IMR-90 (cell line): ENCODE measurements around the gene KRTAP13-3. TPM values are rescaled to one million over a fixed set of nuclear protein-coding genes. Genes with fewer than 3 reads are reported as not detected.

Experiments
- ATAC-seq: fragments of 200-7000 bp; cut with Tn5 transposase; 2 replicates; pipeline ENCODE4 v1.9.1; 2020; ENCODE audit warnings: low read depth, mild to moderate bottlenecking, moderate library complexity
- BruUV-seq: library from RNA; stranded (reverse); fragments of 400-500 nt; replicated peaks from 2 replicates; lab custom pipeline; 2021; lab: Mats Ljungman, UMichigan
- CTCF ChIA-PET: fragments of 300-600 bp; formaldehyde crosslinking; extraction: SDS; loops from one replicate; lab custom pipeline; 2021; ENCODE audit warnings: antibody characterized with exemption; lab: Yijun Ruan, JAX
- POLR2A ChIA-PET: fragments of 300-600 bp; sonication (Branson Sonifier 250); formaldehyde crosslinking; loops from one replicate; lab custom pipeline; 2022; ENCODE audit warnings: antibody characterized with exemption; ENCODE audit not compliant: unreplicated experiment; lab: Charles Lee
- DNase-seq: peaks from one replicate; pipeline ENCODE4 v3.0.0; 2013
- H2AFZ ChIP-seq: replicated peaks from 2 replicates; pipeline ENCODE3; 2013; ENCODE audit warnings: low read length, mild to moderate bottlenecking; ENCODE audit not compliant: poor library complexity
- H2AK5ac ChIP-seq: 2 replicates; pipeline ENCODE4 v1.6.1; 2013; ENCODE audit warnings: low read depth, low read length, inconsistent platforms
- H2AK9ac ChIP-seq: replicated peaks from 2 replicates; pipeline ENCODE3; 2013; ENCODE audit warnings: mild to moderate bottlenecking, low read depth, low read length, moderate library complexity; ENCODE audit not compliant: poor library complexity
- H2BK120ac ChIP-seq: 2 replicates; pipeline ENCODE4 v1.6.1; 2013; ENCODE audit warnings: low read depth, low read length, inconsistent platforms
- H2BK15ac ChIP-seq: 3 replicates; pipeline ENCODE4 v1.6.1; 2013; ENCODE audit warnings: low read depth, low read length, inconsistent platforms
- H2BK20ac ChIP-seq: 2 replicates; pipeline ENCODE4 v1.6.1; 2013; ENCODE audit warnings: low read depth, mild to moderate bottlenecking, inconsistent platforms, low read length, moderate library complexity
- H2BK5ac ChIP-seq: 2 replicates; pipeline ENCODE4 v1.6.1; 2013; ENCODE audit warnings: mild to moderate bottlenecking, low read depth, low read length, inconsistent platforms; ENCODE audit not compliant: poor library complexity, severe bottlenecking
- H3K14ac ChIP-seq: replicated peaks from 2 replicates; pipeline ENCODE4 v1.6.1; 2013; ENCODE audit warnings: low read depth, low read length, inconsistent platforms
- H3K18ac ChIP-seq: 2 replicates; pipeline ENCODE4 v1.6.1; 2013; ENCODE audit warnings: low read depth, low read length, control low read depth
- H3K23ac ChIP-seq: 2 replicates; pipeline ENCODE4 v1.6.1; 2013; ENCODE audit warnings: low read depth, low read length, inconsistent platforms
- H3K27ac ChIP-seq: 2 replicates; pipeline ENCODE4 v1.5.1; 2013; ENCODE audit warnings: mild to moderate bottlenecking, control low read depth, low read length; ENCODE audit not compliant: insufficient read depth
- H3K27me3 ChIP-seq: 2 replicates; pipeline ENCODE4 v1.6.1; 2013; ENCODE audit warnings: low read length; ENCODE audit not compliant: control insufficient read depth, insufficient read depth
- H3K36me3 ChIP-seq: 2 replicates; pipeline ENCODE4 v1.6.1; 2013; ENCODE audit warnings: low read length, mixed read lengths; ENCODE audit not compliant: control insufficient read depth, insufficient read depth
- H3K4ac ChIP-seq: 2 replicates; pipeline ENCODE4 v1.6.1; 2013; ENCODE audit warnings: low read depth, low read length, inconsistent platforms
- H3K4me1 ChIP-seq: 2 replicates; pipeline ENCODE4 v1.6.1; 2013; ENCODE audit warnings: low read length, mixed read lengths; ENCODE audit not compliant: control insufficient read depth, insufficient read depth
- H3K4me2 ChIP-seq: 2 replicates; pipeline ENCODE4 v1.6.1; 2013; ENCODE audit warnings: low read depth, mild to moderate bottlenecking, control low read depth, low read length, moderate library complexity
- H3K4me3 ChIP-seq: 2 replicates; pipeline ENCODE4 v1.5.1; 2013; ENCODE audit warnings: low read depth, mild to moderate bottlenecking, control low read depth, low read length, moderate library complexity; ENCODE audit not compliant: insufficient read depth
- H3K56ac ChIP-seq: 2 replicates; pipeline ENCODE4 v1.6.1; 2013; ENCODE audit warnings: low read length, inconsistent platforms; ENCODE audit not compliant: insufficient read depth; ENCODE audit errors: extremely low read depth
- H3K79me1 ChIP-seq, 2 experiments: 2 replicates each; pipeline ENCODE4 v1.6.1; 2013; ENCODE audit warnings: low read length in 2 of 2, inconsistent platforms in 1 of 2, low read depth in 1 of 2
- H3K9ac ChIP-seq: 2 replicates; pipeline ENCODE4 v1.6.1; 2013; ENCODE audit warnings: low read depth, low read length, control low read depth
- H3K9me1 ChIP-seq: 2 replicates; pipeline ENCODE4 v1.6.1; 2013; ENCODE audit warnings: low read length, inconsistent platforms; ENCODE audit not compliant: insufficient read depth
- H3K9me3 ChIP-seq: 2 replicates; pipeline ENCODE4 v1.6.1; 2013; ENCODE audit warnings: low read length; ENCODE audit not compliant: control insufficient read depth, insufficient read depth
- H4K20me1 ChIP-seq: 2 replicates; pipeline ENCODE4 v1.6.1; 2013; ENCODE audit warnings: low read length, inconsistent platforms; ENCODE audit not compliant: insufficient read depth
- H4K5ac ChIP-seq: 2 replicates; pipeline ENCODE4 v1.6.1; 2013; ENCODE audit warnings: mild to moderate bottlenecking, low read depth, low read length, control low read depth
- H4K8ac ChIP-seq, 2 experiments: 2 replicates each; pipeline ENCODE4 v1.6.1; 2013; ENCODE audit warnings: low read depth in 2 of 2, low read length in 2 of 2, control low read depth in 1 of 2, inconsistent platforms in 1 of 2
- H4K91ac ChIP-seq: 2 replicates; pipeline ENCODE4 v1.6.1; 2013; ENCODE audit warnings: low read depth, low read length, inconsistent platforms; ENCODE audit not compliant: insufficient read depth
- BHLHE40 ChIP-seq: fragments of 150-350 bp; IDR thresholded peaks from 2 replicates; pipeline ENCODE4 v1.6.1; 2016; ENCODE audit warnings: mild to moderate bottlenecking, low read depth, low read length
- CEBPB ChIP-seq: IDR thresholded peaks from 2 replicates; pipeline ENCODE4 v1.6.1; 2012; ENCODE audit warnings: low read depth, low read length, improper control_type of control experiment
- CHD1 ChIP-seq: IDR thresholded peaks from 2 replicates; pipeline ENCODE4 v1.6.1; 2012; ENCODE audit warnings: low read depth, low read length, improper control_type of control experiment
- ELK1 ChIP-seq: fragments of 150-350 bp; IDR thresholded peaks from 2 replicates; pipeline ENCODE4 v1.6.1; 2016; ENCODE audit warnings: low read depth, mild to moderate bottlenecking, low read length, moderate library complexity, borderline replicate concordance
- FOS ChIP-seq: fragments of 150-350 bp; IDR thresholded peaks from 2 replicates; pipeline ENCODE4 v1.6.1; 2016; ENCODE audit warnings: low read depth, low read length
- MAZ ChIP-seq: IDR thresholded peaks from 2 replicates; pipeline ENCODE4 v1.6.1; 2012; ENCODE audit warnings: low read depth, mild to moderate bottlenecking, low read length, improper control_type of control experiment, moderate library complexity, borderline replicate concordance
- MXI1 ChIP-seq: IDR thresholded peaks from 2 replicates; pipeline ENCODE4 v1.6.1; 2012; ENCODE audit warnings: low read depth, mild to moderate bottlenecking, low read length, moderate library complexity, borderline replicate concordance
- NFE2L2 ChIP-seq: fragments of 150-350 bp; IDR thresholded peaks from 2 replicates; pipeline ENCODE4 v1.6.1; 2016; ENCODE audit warnings: low read depth, mild to moderate bottlenecking, low read length
- POLR2A ChIP-seq: IDR thresholded peaks from 2 replicates; pipeline ENCODE4 v1.6.1; 2012; ENCODE audit warnings: mild to moderate bottlenecking, low read depth, low read length
- RAD21 ChIP-seq: IDR thresholded peaks from 2 replicates; pipeline ENCODE4 v1.6.1; 2012; ENCODE audit warnings: low read length, improper control_type of control experiment
- RFX5 ChIP-seq: IDR thresholded peaks from 2 replicates; pipeline ENCODE4 v1.8.0; 2012; ENCODE audit warnings: low read depth, mild to moderate bottlenecking, low read length, moderate library complexity
- SMC3 ChIP-seq: fragments of 150-350 bp; IDR thresholded peaks from 2 replicates; pipeline ENCODE4 v1.6.1; 2016; ENCODE audit warnings: low read depth, mild to moderate bottlenecking, antibody characterized with exemption, low read length, moderate library complexity
- USF2 ChIP-seq: fragments of 150-350 bp; IDR thresholded peaks from 2 replicates; pipeline ENCODE4 v1.6.1; 2017; ENCODE audit warnings: mild to moderate bottlenecking, antibody characterized with exemption, low read length, low read depth
- WGBS, 2 experiments: methylation state at CpG; one replicate each; pipeline versions ENCODE4 v1.1.5 to v1.1.7; 2013; ENCODE audit warnings: missing lambda C conversion rate in 2 of 2; ENCODE audit not compliant: insufficient read length in 1 of 2; ENCODE audit errors: extremely low coverage in 2 of 2; 5-methylcytosine and 5-hydroxymethylcytosine counted together
- dilution Hi-C: fragments of 300-500 bp; cut with HindIII; formaldehyde crosslinking; loops from one replicate; pipeline ENCODE4 v1.14.3; 2018; ENCODE audit warnings: low sequenced_read_pairs; ENCODE audit not compliant: unreplicated experiment
- in situ Hi-C: fragments of 300-500 bp; cut with MboI; formaldehyde crosslinking; loops from 3 replicates; pipeline ENCODE4 v1.14.3; 2019; ENCODE audit warnings: low sequenced_read_pairs, inconsistent platforms, mixed read lengths
- intact Hi-C: fragments of 100-400 bp; cut with micrococcal nuclease; formaldehyde crosslinking; loops from 2 replicates; pipeline ENCODE4 v1.10.0; 2022
- polyA plus RNA-seq, 3 experiments: library from polyadenylated mRNA; depleted of rRNA; stranded (reverse); fragments of >200 nt; gene quantifications; 2 replicates each; pipeline ENCODE4 v1.2.3, GENCODE V29; 2012; ENCODE audit warnings: low replicate concordance in 1 of 3
- total RNA-seq: library from RNA; depleted of rRNA; stranded (reverse); fragments of >200 nt; gene quantifications from 2 replicates; pipeline ENCODE4 v1.2.3, GENCODE V29; 2012
- TF ChIP-seq, protein P1 (sequence below): conservative IDR thresholded peaks from 2 replicates; pipeline ENCODE4 v1.5.1; 2012; ENCODE audit warnings: mild to moderate bottlenecking, low read depth, low read length, improper control_type of control experiment

Gene KRTAP13-3
- total and polyA plus RNA-seq, 2 of the 4 experiments (the other 2 are of a cell fraction) = not detected

DNA sequence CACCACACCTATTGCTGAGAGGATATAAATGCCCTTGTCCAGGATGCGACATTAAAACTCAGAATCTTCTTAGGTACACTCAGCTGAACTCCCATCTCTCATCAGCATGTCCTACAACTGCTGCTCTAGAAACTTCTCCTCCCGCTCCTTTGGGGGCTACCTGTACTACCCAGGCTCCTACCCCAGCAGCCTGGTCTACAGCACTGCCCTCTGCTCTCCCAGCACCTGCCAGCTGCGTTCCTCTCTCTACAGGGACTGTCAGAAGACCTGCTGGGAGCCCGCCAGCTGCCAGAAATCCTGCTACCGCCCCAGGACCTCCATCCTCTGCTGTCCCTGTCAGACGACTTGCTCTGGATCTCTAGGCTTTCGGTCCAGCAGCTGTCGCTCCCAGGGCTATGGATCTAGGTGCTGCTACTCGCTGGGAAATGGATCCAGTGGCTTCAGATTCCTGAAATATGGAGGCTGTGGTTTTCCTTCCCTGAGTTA is 4.5 kb upstream of the KRTAP13-3 start, which contains the start of gene KRTAP13-4:
Gene KRTAP13-4, plus strand, starts transcription at position 51 of the 486 bp plus-strand sequence. Its CDS starts 56 bp downstream, at position 107.
- no CpG with 5 or more reads among the region's 9 CpGs for whole genome bisulfite sequencing, 2 experiments
- Histone ChIP-seq H3K9ac (no peak within 1 kb of the TSS), H2AFZ (no peak within 1 kb of the TSS), H3K4me1 (no peaks in the 10 kb centered on the region), H3K14ac (no peak within 1 kb of the TSS), H3K9me1 (no peaks in the 10 kb centered on the region), H2BK5ac (no peak within 1 kb of the TSS), H4K8ac (no peak within 1 kb of the TSS), H3K9me3 (peaks cover 14% of the 10 kb centered on the region), H2BK120ac (no peak within 1 kb of the TSS), H2BK20ac (no peak within 1 kb of the TSS), H4K20me1 (no peaks in the 10 kb centered on the region), H2AK9ac (no peak within 1 kb of the TSS), H2AK5ac (no peak within 1 kb of the TSS), H3K27ac (no peak within 1 kb of the TSS), H3K23ac (no peak within 1 kb of the TSS), H3K4ac (no peak within 1 kb of the TSS), H3K79me1 (no peaks in the 10 kb centered on the region), H3K4me2 (no peak within 1 kb of the TSS), H2BK15ac (no peak within 1 kb of the TSS), H3K27me3 (no peaks in the 10 kb centered on the region), H3K18ac (no peak within 1 kb of the TSS), H3K56ac (no peak within 1 kb of the TSS), H3K36me3 (no peaks in the 10 kb centered on the region), H3K4me3 (no peak within 1 kb of the TSS), H4K5ac (no peak within 1 kb of the TSS), H4K91ac (no peak within 1 kb of the TSS)
- DNase-seq = no peak
- in situ Hi-C loops = no loop called here
- TF ChIP-seq ELK1 (no peak), USF2 (no peak), BHLHE40 (no peak), MAZ (no peak), FOS (no peak), POLR2A (no peak), MXI1 (no peak), SMC3 (no peak), RFX5 (no peak), CHD1 (no peak), CEBPB (no peak), NFE2L2 (no peak), RAD21 (no peak)
- TF ChIP-seq, protein P1, sequence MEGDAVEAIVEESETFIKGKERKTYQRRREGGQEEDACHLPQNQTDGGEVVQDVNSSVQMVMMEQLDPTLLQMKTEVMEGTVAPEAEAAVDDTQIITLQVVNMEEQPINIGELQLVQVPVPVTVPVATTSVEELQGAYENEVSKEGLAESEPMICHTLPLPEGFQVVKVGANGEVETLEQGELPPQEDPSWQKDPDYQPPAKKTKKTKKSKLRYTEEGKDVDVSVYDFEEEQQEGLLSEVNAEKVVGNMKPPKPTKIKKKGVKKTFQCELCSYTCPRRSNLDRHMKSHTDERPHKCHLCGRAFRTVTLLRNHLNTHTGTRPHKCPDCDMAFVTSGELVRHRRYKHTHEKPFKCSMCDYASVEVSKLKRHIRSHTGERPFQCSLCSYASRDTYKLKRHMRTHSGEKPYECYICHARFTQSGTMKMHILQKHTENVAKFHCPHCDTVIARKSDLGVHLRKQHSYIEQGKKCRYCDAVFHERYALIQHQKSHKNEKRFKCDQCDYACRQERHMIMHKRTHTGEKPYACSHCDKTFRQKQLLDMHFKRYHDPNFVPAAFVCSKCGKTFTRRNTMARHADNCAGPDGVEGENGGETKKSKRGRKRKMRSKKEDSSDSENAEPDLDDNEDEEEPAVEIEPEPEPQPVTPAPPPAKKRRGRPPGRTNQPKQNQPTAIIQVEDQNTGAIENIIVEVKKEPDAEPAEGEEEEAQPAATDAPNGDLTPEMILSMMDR = no peak
- intact Hi-C loops = no loop called here
- ChIA-PET POLR2A (no interaction called here), CTCF (no interaction called here)
- BruUV-seq = no TSS peak
- dilution Hi-C loops = no loop called here
- ATAC-seq = no peak
